GM08714 (cell line): ENCODE data around the gene DHRS2.
"Not testable (repeated sequence)": the region's sequence is repeated elsewhere in the genome, so short reads cannot be mapped to it uniquely, and the experiment has no call there.

Source experiments
- H3K4me3 ChIP-seq: fragments of 200-500 bp; sonication (Bioruptor generic); 2 replicates; pipeline ENCODE4 v1.5.1; 2014; ENCODE audit warnings: mild to moderate bottlenecking, low read length, inconsistent platforms
- ZNF274 ChIP-seq: IDR thresholded peaks from 2 replicates; pipeline ENCODE4 v1.6.1; 2012; ENCODE audit warnings: mild to moderate bottlenecking, low read depth, low read length

Gene DHRS2

DNA sequence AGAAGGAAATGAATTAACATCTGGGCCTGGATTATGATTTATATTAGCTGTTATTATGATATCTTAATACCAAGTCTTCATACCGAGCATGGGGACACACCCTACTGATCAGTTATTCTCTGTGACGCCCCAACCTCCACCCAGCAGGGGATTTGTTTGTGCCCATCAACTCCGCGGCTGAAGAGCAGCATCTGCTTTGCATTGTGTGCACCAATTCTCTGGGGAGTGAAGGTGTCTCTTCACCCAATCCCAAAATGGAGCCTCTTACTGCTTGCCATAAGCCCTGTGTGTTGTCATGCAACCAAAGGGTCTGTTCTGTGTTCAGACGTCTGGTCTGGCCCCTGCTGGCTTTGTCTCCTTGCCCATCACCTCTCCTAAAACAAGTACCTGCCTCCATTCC, 25.4 kb downstream of the DHRS2 start:
- no peak overlapping the region for H3K4me3 ChIP-seq
- TF ChIP-seq ZNF274: no peak

DNA sequence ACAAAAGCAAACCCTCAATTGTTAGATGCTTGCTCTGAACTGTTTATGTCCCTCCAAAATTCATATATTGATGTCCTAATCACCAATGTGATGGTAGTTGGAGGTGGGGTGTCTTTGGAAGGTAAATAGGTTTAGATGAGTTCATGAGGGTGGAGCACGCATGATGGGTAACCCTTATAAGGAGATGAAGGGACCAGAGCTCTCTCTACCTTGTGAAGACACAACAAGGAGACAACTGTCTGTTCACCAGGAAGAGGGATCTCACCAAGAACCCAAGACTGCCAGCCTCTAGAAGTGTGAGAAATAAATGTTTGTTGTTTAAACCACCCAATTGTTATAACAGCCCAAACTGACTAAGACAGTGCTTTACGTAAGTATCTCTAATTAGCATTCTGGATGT, 27.0 kb downstream of the DHRS2 start:
- no peak for TF ChIP-seq ZNF274
- H3K4me3 ChIP-seq: no peak overlapping the region

DNA sequence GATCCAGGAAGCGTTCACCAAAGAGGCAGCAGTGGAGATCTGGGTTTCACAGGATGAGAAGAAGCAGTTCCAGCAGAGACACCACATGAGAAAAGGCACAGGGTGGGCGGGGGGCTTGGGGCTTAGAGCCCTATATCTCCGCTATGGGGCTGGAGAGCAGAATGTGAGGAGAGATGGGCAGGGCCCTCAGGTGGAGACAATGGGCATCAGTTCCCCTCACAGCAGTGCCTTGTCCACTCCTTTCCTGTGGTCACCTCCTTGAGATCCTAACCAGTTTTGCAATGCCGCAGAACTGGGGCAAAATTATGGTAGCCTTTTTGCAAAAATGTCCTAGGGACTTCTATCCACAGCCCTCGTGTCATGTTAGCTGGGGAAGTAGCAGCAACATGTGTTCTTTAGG, 27.5 kb downstream of the DHRS2 start:
- no peak overlapping the region for H3K4me3 ChIP-seq
- TF ChIP-seq ZNF274: no peak

DNA sequence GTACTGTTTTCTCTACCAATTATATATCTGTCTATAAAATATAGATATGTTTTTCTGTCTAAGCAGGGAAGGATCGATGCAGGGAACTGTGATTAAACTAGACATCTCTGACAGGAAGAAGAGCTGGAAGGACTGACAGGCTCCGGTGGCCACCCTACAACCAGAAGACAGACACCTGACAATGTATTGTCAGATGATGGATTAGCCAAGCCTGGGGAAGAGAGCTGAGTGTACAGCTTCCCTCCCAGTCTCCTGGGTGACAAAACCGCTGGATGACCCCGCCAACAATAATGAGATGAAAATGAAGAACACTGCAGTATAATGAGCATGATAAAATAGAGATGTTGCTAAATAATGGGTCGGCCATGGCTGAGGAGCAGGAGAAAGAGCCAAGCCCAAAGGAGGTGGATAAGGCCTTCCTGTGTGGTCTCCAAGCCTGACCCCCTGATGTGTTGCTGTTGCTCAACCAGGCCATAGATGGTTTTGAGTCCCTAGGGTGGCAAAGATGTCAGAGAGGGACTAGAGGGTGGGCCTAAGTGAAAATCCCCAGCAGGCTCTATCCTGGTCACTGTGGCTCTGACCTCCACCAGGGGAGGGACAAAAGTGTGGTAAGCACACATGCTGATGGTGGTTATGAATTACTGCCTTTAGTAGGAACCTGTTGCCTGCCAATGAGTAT, 28.2 kb downstream of the DHRS2 start:
- no peak for TF ChIP-seq ZNF274
- no peak overlapping the region for H3K4me3 ChIP-seq

GRCh38 chr14:23665302-23666016, 29.3 kb downstream of the DHRS2 start:
- TF ChIP-seq ZNF274: no peak
- no peak overlapping the region for H3K4me3 ChIP-seq

- TF ChIP-seq ZNF274: no peak
- no peak overlapping the region for H3K4me3 ChIP-seq
Measured at GRCh38 chr14:23667134-23667533, 31.0 kb downstream of the DHRS2 start.

- no peak for TF ChIP-seq ZNF274
Measured at GRCh38 chr14:23669441-23669840, 33.3 kb downstream of the DHRS2 start.

GRCh38 chr14:23670481-23670880, 34.3 kb downstream of the DHRS2 start:
- no peak for TF ChIP-seq ZNF274
- no peak overlapping the region for H3K4me3 ChIP-seq

More at GRCh38 chr14:23669441-23669840, 33.3 kb downstream of the DHRS2 start:
- no peak overlapping the region for H3K4me3 ChIP-seq

- H3K4me3 ChIP-seq: no peak overlapping the region
- no peak for TF ChIP-seq ZNF274
Measured at GRCh38 chr14:23672200-23672599, 36.0 kb downstream of the DHRS2 start.

- H3K4me3 ChIP-seq: no peak overlapping the region
- no peak for TF ChIP-seq ZNF274
Measured at GRCh38 chr14:23675337-23675736, 39.2 kb downstream of the DHRS2 start.

GRCh38 chr14:23675906-23676305, 39.7 kb downstream of the DHRS2 start:
- no peak for TF ChIP-seq ZNF274
- H3K4me3 ChIP-seq: no peak overlapping the region

- TF ChIP-seq ZNF274: no peak
- no peak overlapping the region for H3K4me3 ChIP-seq
Measured at GRCh38 chr14:23681337-23681736, 45.2 kb downstream of the DHRS2 start.

GRCh38 chr14:23689709-23690514, 53.7 kb downstream of the DHRS2 start:
- not testable (repeated sequence) for H3K4me3 ChIP-seq

GRCh38 chr14:23692416-23692815, 56.3 kb downstream of the DHRS2 start:
- TF ChIP-seq ZNF274: no peak
- no peak overlapping the region for H3K4me3 ChIP-seq

GRCh38 chr14:23693252-23693775, 57.1 kb downstream of the DHRS2 start:
- H3K4me3 ChIP-seq: no peak overlapping the region

More at GRCh38 chr14:23693252-23693775, 57.1 kb downstream of the DHRS2 start:
- no peak for TF ChIP-seq ZNF274
